Cardiac fibroblast (primary cell): ENCODE measurements around the gene CNTNAP2.

Source experiments
- DNase-seq, 2 donors: peaks; one replicate each; pipeline versions ENCODE4 v3.0.0 to v3.0.0-alpha.2; 2010; ENCODE audit warnings: low read depth in 2 of 2
- H3K4me3 ChIP-seq, 2 donors: replicated peaks in 1 of 2; 1 replicate in 1 of 2; 2 replicates in 1 of 2; pipeline ENCODE4 v1.5.1; 2011; ENCODE audit warnings: low read depth in 2 of 2, low read length in 2 of 2, mild to moderate bottlenecking in 2 of 2, moderate library complexity in 1 of 2
- CTCF ChIP-seq: IDR thresholded peaks from one replicate; pipeline ENCODE4 v1.5.1; 2011; ENCODE audit warnings: low read depth, mild to moderate bottlenecking, low read length, inconsistent platforms

CNTNAP2 gene

GRCh38 chr7:147161405-147161804 lies 1044.8 kb downstream of the CNTNAP2 start:
- TF ChIP-seq CTCF, result no peak
- no peak overlapping the region for H3K4me3 ChIP-seq
- DNase-seq, result no peak

GRCh38 chr7:147170341-147171012 lies 1053.9 kb downstream of the CNTNAP2 start:
- H3K4me3 ChIP-seq, result no peak overlapping the region
- DNase-seq, result no peak
- no peak for TF ChIP-seq CTCF

GRCh38 chr7:147171013-147171391 lies 1054.4 kb downstream of the CNTNAP2 start:
- no peak for DNase-seq
- no peak overlapping the region for H3K4me3 ChIP-seq
- TF ChIP-seq CTCF, result no peak

- no peak overlapping the region for H3K4me3 ChIP-seq
- DNase-seq, result no peak
- TF ChIP-seq CTCF, result no peak
Measured at GRCh38 chr7:147173883-147174282, 1057.3 kb downstream of the CNTNAP2 start.

- DNase-seq, result peak; percentile 26 to 33
- no peak for TF ChIP-seq CTCF
- no peak overlapping the region for H3K4me3 ChIP-seq
Measured at GRCh38 chr7:147182874-147183273, 1066.3 kb downstream of the CNTNAP2 start.

GRCh38 chr7:147183276-147183675 lies 1066.7 kb downstream of the CNTNAP2 start:
- DNase-seq, result no peak
- no peak overlapping the region for H3K4me3 ChIP-seq
- no peak for TF ChIP-seq CTCF

- no peak for TF ChIP-seq CTCF
- no peak for DNase-seq
- H3K4me3 ChIP-seq, result no peak overlapping the region
Measured at GRCh38 chr7:147188467-147188866, 1071.9 kb downstream of the CNTNAP2 start.
